SU-DHL-6 (cell line): ENCODE results near the gene THY1.

Experiments
- EZH2phosphoT487 ChIP-seq: fragments of 200-600 bp; sonication (generic), shearing (Covaris generic); conservative IDR thresholded peaks from 2 replicates; pipeline ENCODE4 v1.6.1; 2018; ENCODE audit warnings: mild to moderate bottlenecking, antibody characterized with exemption, low read length, moderate library complexity, mixed read lengths
- TF ChIP-seq, protein P1 (sequence below): fragments of 200-600 bp; sonication (generic); IDR thresholded peaks from one replicate; pipeline ENCODE4 v1.5.1; 2017; ENCODE audit warnings: antibody characterized with exemption, mild to moderate bottlenecking, low read length, moderate library complexity; ENCODE audit not compliant: insufficient read depth, poor library complexity, severe bottlenecking

DNA sequence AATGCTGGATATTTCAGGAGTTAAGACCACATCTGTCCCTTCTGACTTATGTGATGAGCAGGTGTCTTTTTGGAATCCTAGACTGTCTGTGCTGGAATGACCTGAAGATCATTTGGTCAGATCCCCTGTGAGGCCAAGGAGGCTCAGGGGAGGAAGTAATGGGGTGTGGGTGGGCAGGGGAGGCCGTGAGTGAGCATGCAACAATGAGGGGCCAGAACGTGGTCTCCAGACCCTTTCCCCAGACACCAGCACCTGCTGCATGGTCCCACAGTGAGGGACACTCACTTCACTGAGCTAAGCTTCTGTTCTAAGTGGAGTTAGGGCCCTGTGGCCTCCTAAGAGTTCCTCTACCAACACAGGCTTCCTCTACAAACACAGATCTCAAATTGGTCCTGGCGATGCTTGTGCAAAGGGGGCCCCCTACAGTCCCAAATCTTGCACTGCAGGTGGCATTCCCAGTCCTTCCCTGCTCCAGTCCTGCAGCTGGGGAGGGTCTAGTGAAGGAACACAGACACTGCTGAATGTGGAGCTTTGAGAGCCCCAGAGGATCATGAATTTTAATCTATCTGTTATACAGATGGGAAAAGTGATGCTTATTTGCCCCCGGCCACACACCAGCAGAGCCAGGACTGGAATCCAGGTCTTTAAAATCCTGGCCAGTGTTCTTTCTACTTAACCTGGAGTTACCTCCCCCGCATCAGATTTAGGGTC lies 48.9 kb downstream of the THY1 start:
- no peak for TF ChIP-seq EZH2phosphoT487
- TF ChIP-seq, protein P1, sequence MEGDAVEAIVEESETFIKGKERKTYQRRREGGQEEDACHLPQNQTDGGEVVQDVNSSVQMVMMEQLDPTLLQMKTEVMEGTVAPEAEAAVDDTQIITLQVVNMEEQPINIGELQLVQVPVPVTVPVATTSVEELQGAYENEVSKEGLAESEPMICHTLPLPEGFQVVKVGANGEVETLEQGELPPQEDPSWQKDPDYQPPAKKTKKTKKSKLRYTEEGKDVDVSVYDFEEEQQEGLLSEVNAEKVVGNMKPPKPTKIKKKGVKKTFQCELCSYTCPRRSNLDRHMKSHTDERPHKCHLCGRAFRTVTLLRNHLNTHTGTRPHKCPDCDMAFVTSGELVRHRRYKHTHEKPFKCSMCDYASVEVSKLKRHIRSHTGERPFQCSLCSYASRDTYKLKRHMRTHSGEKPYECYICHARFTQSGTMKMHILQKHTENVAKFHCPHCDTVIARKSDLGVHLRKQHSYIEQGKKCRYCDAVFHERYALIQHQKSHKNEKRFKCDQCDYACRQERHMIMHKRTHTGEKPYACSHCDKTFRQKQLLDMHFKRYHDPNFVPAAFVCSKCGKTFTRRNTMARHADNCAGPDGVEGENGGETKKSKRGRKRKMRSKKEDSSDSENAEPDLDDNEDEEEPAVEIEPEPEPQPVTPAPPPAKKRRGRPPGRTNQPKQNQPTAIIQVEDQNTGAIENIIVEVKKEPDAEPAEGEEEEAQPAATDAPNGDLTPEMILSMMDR: peak; percentile 73
